Measurements from ENCODE around the gene AHSG. TPM values are rescaled to one million over a fixed set of nuclear protein-coding genes. Genes with fewer than 3 reads are reported as not detected.
"Not testable (repeated sequence)": the region's sequence is repeated elsewhere in the genome, so short reads cannot be mapped to it uniquely, and the experiment has no call there.

Gene AHSG
- total RNA-seq, 1 donor from 2014 or later = not detected

DNA sequence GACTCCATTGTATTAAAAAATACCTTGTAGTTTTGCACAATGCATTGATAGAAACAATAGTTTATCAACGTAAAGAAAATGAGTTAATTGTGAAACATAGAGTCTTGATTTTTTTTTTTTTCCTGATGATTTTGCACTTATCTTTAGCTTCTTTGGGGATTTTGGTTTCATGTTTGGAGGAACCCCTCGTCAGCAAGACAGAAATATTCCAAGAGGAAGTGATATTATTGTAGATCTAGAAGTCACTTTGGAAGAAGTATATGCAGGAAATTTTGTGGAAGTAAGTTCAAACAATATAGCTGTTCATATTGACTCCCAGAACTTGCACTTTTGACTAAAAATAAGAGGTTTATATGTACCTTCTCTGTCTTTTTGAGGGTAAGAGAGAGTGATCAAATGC is 35.3 kb upstream of the AHSG start:
- intact Hi-C loops (cut with micrococcal nuclease) = no loop called here
- Mint-ChIP-seq H3K27ac (no peak overlapping the region), H3K4me1 (peaks cover 8% of the 10 kb centered on the region), H3K27me3 (no peaks in the 10 kb centered on the region), H3K36me3 (ENCODE audit: low read depth) (peaks cover 91% of the 10 kb centered on the region), H3K9me3 (no peaks in the 10 kb centered on the region), H3K4me3 (no peak overlapping the region)
- DNase-seq = no peak
- TF ChIP-seq, protein P1, sequence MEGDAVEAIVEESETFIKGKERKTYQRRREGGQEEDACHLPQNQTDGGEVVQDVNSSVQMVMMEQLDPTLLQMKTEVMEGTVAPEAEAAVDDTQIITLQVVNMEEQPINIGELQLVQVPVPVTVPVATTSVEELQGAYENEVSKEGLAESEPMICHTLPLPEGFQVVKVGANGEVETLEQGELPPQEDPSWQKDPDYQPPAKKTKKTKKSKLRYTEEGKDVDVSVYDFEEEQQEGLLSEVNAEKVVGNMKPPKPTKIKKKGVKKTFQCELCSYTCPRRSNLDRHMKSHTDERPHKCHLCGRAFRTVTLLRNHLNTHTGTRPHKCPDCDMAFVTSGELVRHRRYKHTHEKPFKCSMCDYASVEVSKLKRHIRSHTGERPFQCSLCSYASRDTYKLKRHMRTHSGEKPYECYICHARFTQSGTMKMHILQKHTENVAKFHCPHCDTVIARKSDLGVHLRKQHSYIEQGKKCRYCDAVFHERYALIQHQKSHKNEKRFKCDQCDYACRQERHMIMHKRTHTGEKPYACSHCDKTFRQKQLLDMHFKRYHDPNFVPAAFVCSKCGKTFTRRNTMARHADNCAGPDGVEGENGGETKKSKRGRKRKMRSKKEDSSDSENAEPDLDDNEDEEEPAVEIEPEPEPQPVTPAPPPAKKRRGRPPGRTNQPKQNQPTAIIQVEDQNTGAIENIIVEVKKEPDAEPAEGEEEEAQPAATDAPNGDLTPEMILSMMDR (IDR thresholded peaks at IDR 0.05) = no peak
- ChIA-PET CTCF (interaction anchor here (1.1 kb wide), 1 partner anchor 37 kb away, joined by 4 read pairs; no protein-coding TSS in a partner anchor), POLR2A (interaction anchor here (0.7 kb wide), 1 partner anchor 10 kb away, joined by 3 read pairs; no protein-coding TSS in a partner anchor)
- ATAC-seq (ENCODE audit: low read depth) = no peak

DNA sequence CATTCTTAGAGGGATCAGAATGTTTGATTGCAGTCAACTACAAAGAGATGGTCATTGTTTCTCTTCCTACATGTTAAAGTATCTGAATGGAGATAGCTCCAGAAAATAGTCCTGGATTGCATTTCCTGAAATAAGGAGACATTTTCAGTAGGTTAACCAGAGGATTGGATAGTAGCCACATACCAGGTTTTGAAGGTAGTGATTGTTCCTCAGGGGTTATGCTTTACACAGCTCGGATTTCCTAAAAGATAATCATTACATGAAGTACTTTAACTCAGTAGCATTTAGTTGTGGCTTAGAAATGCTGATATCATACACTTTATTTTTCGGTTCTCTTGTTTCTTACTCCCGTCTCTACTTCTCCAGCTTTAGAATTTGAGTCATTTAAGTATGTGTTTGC is 32.1 kb upstream of the AHSG start:
- intact Hi-C loops (cut with micrococcal nuclease) = no loop called here
- no peaks in the 10 kb centered on the region for H3K9me3 Mint-ChIP-seq
- TF ChIP-seq, protein P1 (IDR thresholded peaks at IDR 0.05) = no peak
- H3K36me3 Mint-ChIP-seq (ENCODE audit: low read depth) = peaks cover 94% of the 10 kb centered on the region
- no peaks in the 10 kb centered on the region for H3K27me3 Mint-ChIP-seq
- no peak overlapping the region for H3K4me3 Mint-ChIP-seq
- DNase-seq = no peak
- POLR2A ChIA-PET = no interaction called here
- H3K27ac Mint-ChIP-seq = no peak overlapping the region
- ATAC-seq (ENCODE audit: low read depth) = no peak
- CTCF ChIA-PET = no interaction called here
- H3K4me1 Mint-ChIP-seq = no peaks in the 10 kb centered on the region

DNA sequence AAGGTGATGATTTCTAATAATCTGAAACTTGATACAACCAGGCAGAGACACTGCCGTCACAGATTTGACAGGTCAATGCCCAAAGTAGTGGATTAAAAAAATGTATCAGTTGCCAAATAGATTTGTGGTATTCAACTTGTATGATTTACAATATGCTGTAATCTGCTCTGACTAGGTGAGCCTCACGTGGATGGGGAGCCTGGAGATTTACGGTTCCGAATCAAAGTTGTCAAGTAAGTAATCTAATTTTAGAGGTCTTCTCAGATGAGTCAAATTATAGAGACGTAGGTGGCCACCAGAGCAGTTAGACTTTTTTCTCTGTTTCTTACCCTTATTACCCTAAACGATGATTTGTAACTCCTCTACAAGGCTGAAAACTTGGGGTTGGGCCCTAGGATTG is 30.3 kb upstream of the AHSG start:
- no peaks in the 10 kb centered on the region for H3K4me1 Mint-ChIP-seq
- no peak overlapping the region for H3K4me3 Mint-ChIP-seq
- TF ChIP-seq, protein P1 (IDR thresholded peaks at IDR 0.05) = no peak
- CTCF ChIA-PET = interaction anchor here (0.8 kb wide), 1 partner anchor 34 kb away, joined by 3 read pairs; no protein-coding TSS in a partner anchor
- ATAC-seq (ENCODE audit: low read depth) (no peak), DNase-seq (no peak)
- peaks cover 90% of the 10 kb centered on the region for H3K36me3 Mint-ChIP-seq (ENCODE audit: low read depth)
- H3K27me3 Mint-ChIP-seq = no peaks in the 10 kb centered on the region
- no peaks in the 10 kb centered on the region for H3K9me3 Mint-ChIP-seq
- intact Hi-C loops (cut with micrococcal nuclease) = no loop called here
- no peak overlapping the region for H3K27ac Mint-ChIP-seq
- POLR2A ChIA-PET = no interaction called here

DNA sequence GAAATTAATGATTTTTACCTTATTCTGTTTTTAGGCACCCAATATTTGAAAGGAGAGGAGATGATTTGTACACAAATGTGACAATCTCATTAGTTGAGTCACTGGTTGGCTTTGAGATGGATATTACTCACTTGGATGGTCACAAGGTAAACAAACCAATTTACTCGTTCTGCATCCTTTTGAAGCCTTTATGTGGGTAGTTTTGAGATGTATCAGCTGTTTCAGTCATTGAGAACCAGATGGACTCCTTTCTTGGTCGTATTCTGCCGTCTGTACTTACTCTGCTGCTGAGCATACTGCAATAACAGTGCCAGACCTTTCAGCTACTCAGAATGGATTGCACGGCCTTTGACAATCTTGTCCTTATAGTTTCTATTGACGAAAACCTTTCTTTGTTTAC is 29.0 kb upstream of the AHSG start:
- intact Hi-C loops (cut with micrococcal nuclease) = no loop called here
- H3K27me3 Mint-ChIP-seq = no peaks in the 10 kb centered on the region

DNA sequence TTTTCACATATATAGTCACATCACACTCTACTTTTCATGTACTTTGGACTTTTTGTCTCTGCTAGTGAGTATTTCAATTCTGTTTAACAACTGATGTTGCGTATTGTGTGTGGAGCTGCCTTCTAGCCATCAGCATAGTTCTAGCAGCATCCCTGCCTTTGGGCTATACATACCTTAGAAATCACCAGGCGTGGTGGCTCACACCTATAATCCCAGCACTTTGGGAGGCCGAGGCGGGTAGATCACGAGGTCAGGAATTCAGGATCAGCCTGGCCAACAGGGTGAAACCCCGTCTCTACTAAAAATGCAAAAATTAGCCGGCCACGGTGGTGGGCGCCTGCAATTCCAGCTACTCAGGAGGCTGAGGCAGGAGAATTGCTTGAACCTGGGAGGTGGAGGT is 26.6 kb upstream of the AHSG start:
- intact Hi-C loops (cut with micrococcal nuclease); H3K27ac Mint-ChIP-seq; POLR2A ChIA-PET; DNase-seq; H3K9me3 Mint-ChIP-seq; H3K27me3 Mint-ChIP-seq; ATAC-seq (ENCODE audit: low read depth); H3K4me1 Mint-ChIP-seq; H3K4me3 Mint-ChIP-seq: not testable (repeated sequence)
- peaks cover 60% of the 10 kb centered on the region for H3K36me3 Mint-ChIP-seq (ENCODE audit: low read depth)
- CTCF ChIA-PET = interaction anchor here (1.1 to 1.4 kb wide), 2 partner anchors 31 to 235 kb away, joined by 3 read pairs; no protein-coding TSS in a partner anchor

More for the DNA sequence above, 29.0 kb upstream of the AHSG start:
- POLR2A ChIA-PET = interaction anchor here (0.7 to 2.0 kb wide), 2 partner anchors 13 to 671 kb away, joined by 4 to 5 read pairs; partner anchors contain the start of gene DNAJB11
- DNase-seq = no peak
- H3K4me1 Mint-ChIP-seq = no peaks in the 10 kb centered on the region
- no peak overlapping the region for H3K27ac Mint-ChIP-seq
- TF ChIP-seq, protein P1 (IDR thresholded peaks at IDR 0.05) = no peak
- no peak overlapping the region for H3K4me3 Mint-ChIP-seq
- no peaks in the 10 kb centered on the region for H3K9me3 Mint-ChIP-seq
- H3K36me3 Mint-ChIP-seq (ENCODE audit: low read depth) = peaks cover 80% of the 10 kb centered on the region
- CTCF ChIA-PET = interaction anchor here (1.2 to 1.3 kb wide), 2 partner anchors 31 to 33 kb away, joined by 5 read pairs; no protein-coding TSS in a partner anchor
- no peak for ATAC-seq (ENCODE audit: low read depth)

DNA sequence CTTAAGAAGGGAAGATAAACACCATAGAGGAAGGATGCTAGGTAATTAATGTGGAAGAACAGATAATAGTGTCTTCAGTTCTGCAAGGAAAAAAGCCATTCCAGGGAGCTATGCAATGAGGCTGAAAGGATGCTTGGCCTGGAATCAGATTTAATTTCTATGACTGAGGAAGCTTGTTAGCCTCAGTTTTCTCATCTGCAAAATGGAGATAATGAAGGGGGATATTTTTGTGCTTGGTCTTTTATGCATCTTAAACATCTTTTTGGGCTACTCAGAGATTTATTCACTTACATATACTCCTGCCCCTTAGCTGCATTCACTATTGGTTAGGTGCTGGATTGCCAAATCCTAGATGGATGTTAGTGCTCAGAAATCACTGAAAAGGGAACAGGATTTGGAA is 25.7 kb upstream of the AHSG start:
- H3K4me1 Mint-ChIP-seq = no peaks in the 10 kb centered on the region
- H3K36me3 Mint-ChIP-seq (ENCODE audit: low read depth) = peaks cover 50% of the 10 kb centered on the region
- intact Hi-C loops (cut with micrococcal nuclease) = no loop called here
- TF ChIP-seq, protein P1 (IDR thresholded peaks at IDR 0.05) = no peak
- DNase-seq (no peak), ATAC-seq (ENCODE audit: low read depth) (no peak)
- no peak overlapping the region for H3K27ac Mint-ChIP-seq
- no peak overlapping the region for H3K4me3 Mint-ChIP-seq
- ChIA-PET POLR2A (no interaction called here), CTCF (interaction anchor here (0.7 to 1.4 kb wide), 4 partner anchors 28 to 604 kb away, joined by 3 read pairs; no protein-coding TSS in a partner anchor)
- H3K9me3 Mint-ChIP-seq = no peaks in the 10 kb centered on the region
- no peaks in the 10 kb centered on the region for H3K27me3 Mint-ChIP-seq
